HCT116 (cell line): ENCODE data around the gene ZNF724. TPM values are rescaled to one million over a fixed set of nuclear protein-coding genes. Genes with fewer than 3 reads are reported as not detected.

ENCODE experiments used
- ATAC-seq: fragments of 200-7000 bp; cut with Tn5 transposase; 2 replicates; pipeline ENCODE4 v1.9.1; 2020; ENCODE audit warnings: mild to moderate bottlenecking, moderate library complexity
- BruUV-seq: library from RNA; stranded (reverse); fragments of 400-500 nt; replicated peaks from 2 replicates; lab custom pipeline; 2021; lab: Mats Ljungman, UMichigan
- CTCF ChIA-PET: fragments of 300-600 bp; sonication (Branson Sonifier 250); formaldehyde crosslinking; loops from one replicate; lab custom pipeline; 2021; ENCODE audit warnings: antibody characterized with exemption; lab: Charles Lee
- POLR2A ChIA-PET: fragments of 300-600, 350-600 bp; sonication (Branson Sonifier 250); formaldehyde crosslinking; loops from one replicate; lab custom pipeline; 2021; ENCODE audit warnings: antibody characterized with exemption; lab: Charles Lee
- RAD21 ChIA-PET, 2 experiments: fragments of 300-600 bp; sonication (Branson Sonifier 250); formaldehyde crosslinking; loops; one replicate each; lab custom pipeline; 2023; ENCODE audit warnings: low total read pairs in 2 of 2; ENCODE audit not compliant: uncharacterized antibody in 2 of 2, unreplicated experiment in 2 of 2, low non-redundant PET in 1 of 2; lab: Charles Lee
- DNase-seq: peaks from one replicate; pipeline ENCODE4 v3.0.0-alpha.2; 2010; ENCODE audit warnings: low read depth, low spot score
- H2AFZ ChIP-seq: fragments of 200-600 bp; shearing (Covaris generic), sonication (generic); 2 replicates; pipeline ENCODE4 v1.6.1; 2017; ENCODE audit warnings: low read depth, mixed run types, mixed read lengths, antibody characterized with exemption, low read length; ENCODE audit not compliant: poor library complexity, severe bottlenecking
- H3K27ac ChIP-seq: 2 replicates; pipeline ENCODE4 v1.5.1; 2012; ENCODE audit warnings: low read depth, low read length
- H3K27me3 ChIP-seq: fragments of 200-600 bp; sonication (generic); 2 replicates; pipeline ENCODE4 v1.6.1; 2016; ENCODE audit warnings: mixed run types, low read length, mixed read lengths; ENCODE audit not compliant: insufficient read depth
- H3K36me3 ChIP-seq, 2 experiments: fragments of 200-500 bp in 1 of 2; fragments of 200-600 bp in 1 of 2; sonication (Bioruptor generic) in 1 of 2; sonication (generic) in 1 of 2; 2 replicates each; pipeline versions ENCODE4 v1.5.1 to v1.6.1; 2014 to 2016; ENCODE audit warnings: low read length in 2 of 2, inconsistent platforms in 1 of 2, mixed read lengths in 1 of 2, mixed run types in 1 of 2; ENCODE audit not compliant: insufficient read depth in 2 of 2, control insufficient read depth in 1 of 2
- H3K4me1 ChIP-seq, 2 experiments: fragments of 200-600 bp in 1 of 2; sonication (generic) in 1 of 2; 2 replicates each; pipeline versions ENCODE4 v1.5.1 to v1.6.1; 2012 to 2017; ENCODE audit warnings: low read length in 2 of 2, inconsistent platforms in 1 of 2, mild to moderate bottlenecking in 1 of 2, mixed read lengths in 1 of 2, mixed run types in 1 of 2, moderate library complexity in 1 of 2; ENCODE audit not compliant: insufficient read depth in 2 of 2, control insufficient read depth in 1 of 2
- H3K4me2 ChIP-seq: fragments of 200-600 bp; sonication (generic); 2 replicates; pipeline ENCODE4 v1.6.1; 2017; ENCODE audit warnings: mixed run types, low read length, mixed read lengths
- H3K4me3 ChIP-seq, 2 experiments: fragments of 200-600 bp in 1 of 2; sonication (generic) in 1 of 2; replicated peaks in 1 of 2; 2 replicates each; pipeline ENCODE4 v1.5.1; 2011 to 2016; ENCODE audit warnings: low read length in 2 of 2, control low read depth in 1 of 2, low read depth in 1 of 2, mild to moderate bottlenecking in 1 of 2, mixed read lengths in 1 of 2, mixed run types in 1 of 2
- H3K79me2 ChIP-seq: fragments of 200-600 bp; sonication (generic); 2 replicates; pipeline ENCODE4 v1.6.1; 2017; ENCODE audit warnings: mild to moderate bottlenecking, mixed run types, low read length, moderate library complexity, mixed read lengths; ENCODE audit not compliant: insufficient read depth
- H3K9ac ChIP-seq: fragments of 200-600 bp; sonication (generic); 2 replicates; pipeline ENCODE4 v1.6.1; 2016; ENCODE audit warnings: low read length, mixed read lengths
- H3K9me2 ChIP-seq: fragments of 200-600 bp; sonication (generic), shearing (Covaris generic); 2 replicates; pipeline ENCODE4 v1.6.1; 2017; ENCODE audit warnings: mixed run types, mild to moderate bottlenecking, moderate library complexity; ENCODE audit not compliant: insufficient read depth
- H3K9me3 ChIP-seq, 2 experiments: fragments of 200-500 bp in 1 of 2; fragments of 200-600 bp in 1 of 2; sonication (Bioruptor generic) in 1 of 2; sonication (generic) in 1 of 2; 2 replicates each; pipeline ENCODE4 v1.6.1; 2014 to 2017; ENCODE audit warnings: low read length in 2 of 2, mixed read lengths in 2 of 2, inconsistent platforms in 1 of 2, low read depth in 1 of 2, mild to moderate bottlenecking in 1 of 2, mixed run types in 1 of 2, moderate library complexity in 1 of 2; ENCODE audit not compliant: control insufficient read depth in 1 of 2, insufficient read depth in 1 of 2
- H4K20me1 ChIP-seq: fragments of 200-600 bp; sonication (generic), shearing (Covaris generic); 2 replicates; pipeline ENCODE4 v1.6.1; 2017; ENCODE audit warnings: mixed run types, mild to moderate bottlenecking, moderate library complexity; ENCODE audit not compliant: insufficient read depth
- ATF3 ChIP-seq: IDR thresholded peaks from 2 replicates; pipeline ENCODE4 v1.6.1; 2012
- ELF1 ChIP-seq: IDR thresholded peaks from 2 replicates; pipeline ENCODE4 v1.6.1; 2012; ENCODE audit warnings: low read depth, borderline replicate concordance
- POLR2A ChIP-seq: IDR thresholded peaks from 2 replicates; pipeline ENCODE4 v1.7.0; 2011; ENCODE audit warnings: borderline replicate concordance; ENCODE audit not compliant: insufficient read depth, insufficient read length; ENCODE audit errors: extremely low read depth
- POLR2AphosphoS5 ChIP-seq: IDR thresholded peaks from 2 replicates; pipeline ENCODE4 v1.6.1; 2011; ENCODE audit warnings: mild to moderate bottlenecking, low read depth, low read length, moderate library complexity
- RAD21 ChIP-seq: IDR thresholded peaks from 2 replicates; pipeline ENCODE4 v1.6.1; 2012; ENCODE audit warnings: low read depth, mild to moderate bottlenecking
- SIN3A ChIP-seq: IDR thresholded peaks from 2 replicates; pipeline ENCODE4 v1.6.1; 2012; ENCODE audit warnings: low read depth
- ZNF274 ChIP-seq: fragments of 200-500 bp; sonication (Bioruptor generic); IDR thresholded peaks from 2 replicates; pipeline ENCODE4 v1.6.1; 2014; ENCODE audit warnings: mild to moderate bottlenecking, low read depth, low read length, inconsistent platforms
- intact Hi-C: fragments of 100-400 bp; cut with micrococcal nuclease; formaldehyde crosslinking; loops from 2 replicates; pipeline ENCODE4 v1.10.0; 2022
- total RNA-seq: library from RNA; stranded (reverse); gene quantifications from one replicate; pipeline ENCODE4 v1.2.1, GENCODE V29; 2021; ENCODE audit not compliant: unreplicated experiment

The ZNF724 gene
- total RNA-seq, 1 experiment from 2014 or later, result 7.1 TPM

GRCh38 chr19:23241419-23241818, 8.8 kb downstream of the ZNF724 start:
- no peak for ATAC-seq
- intact Hi-C loops, result no loop called here
- H3K9me3 ChIP-seq, result peaks cover 7 to 22% of the 10 kb centered on the region in 2 experiments; a peak in 3 of 4 replicates

GRCh38 chr19:23222998-23223652, 27.1 kb downstream of the ZNF724 start:
- intact Hi-C loops, result no loop called here
- Histone ChIP-seq H3K36me3 (peaks cover 0 to 13% of the 10 kb centered on the region in 2 experiments; a peak in 2 of 4 replicates), H3K79me2 (no peaks in the 10 kb centered on the region), H3K27ac (no peak overlapping the region), H2AFZ (no peak overlapping the region), H3K4me3 (no peak overlapping the region), H3K9me3 (peaks cover 17 to 26% of the 10 kb centered on the region in 2 experiments; a peak in 2 of 4 replicates), H3K4me2 (no peak overlapping the region), H3K4me1 (no peaks in the 10 kb centered on the region), H3K27me3 (no peaks in the 10 kb centered on the region), H3K9me2 (no peaks in the 10 kb centered on the region), H4K20me1 (no peaks in the 10 kb centered on the region), H3K9ac (no peak overlapping the region)
- BruUV-seq, result no TSS peak
- CTCF ChIA-PET, result no interaction called here
- RAD21 ChIA-PET, result no interaction called here
- DNase-seq (no peak), ATAC-seq (no peak)
- POLR2A ChIA-PET, result no interaction called here
- peak; percentile 82 for TF ChIP-seq ZNF274
- no peak for TF ChIP-seq POLR2AphosphoS5

More at GRCh38 chr19:23241419-23241818, 8.8 kb downstream of the ZNF724 start:
- Histone ChIP-seq H2AFZ (no peak overlapping the region), H3K4me3 (no peak overlapping the region), H3K27me3 (no peaks in the 10 kb centered on the region), H3K36me3 (no peaks in the 10 kb centered on the region), H3K4me1 (no peaks in the 10 kb centered on the region), H3K9ac (no peak overlapping the region), H4K20me1 (no peaks in the 10 kb centered on the region), H3K9me2 (no peaks in the 10 kb centered on the region), H3K79me2 (peaks cover 38% of the 10 kb centered on the region; the same call in 1 of the 2 replicates), H3K27ac (no peak overlapping the region), H3K4me2 (no peak overlapping the region)
- POLR2A ChIA-PET, result no interaction called here
- CTCF ChIA-PET, result no interaction called here
- BruUV-seq, result no TSS peak
- DNase-seq, result no peak
- TF ChIP-seq POLR2A (no peak), RAD21 (no peak), POLR2AphosphoS5 (no peak), SIN3A (no peak), ELF1 (no peak), ATF3 (no peak)
- RAD21 ChIA-PET, result no interaction called here
